ENCODE data around the gene CHAF1B. TPM values are rescaled to one million over a fixed set of nuclear protein-coding genes. Genes with fewer than 3 reads are reported as not detected.

CHAF1B gene
- total and polyA plus RNA-seq, 2 of the 8 experiments (the other 6 are each of a cell fraction or from before 2014, with no cell fraction given), result 11.8 to 23.1 TPM

GRCh38 chr21:36355868-36356267, 29.3 kb upstream of the CHAF1B start:
- Histone ChIP-seq H3K4me1 (replicated peaks in 1 of 4; ENCODE audit: control insufficient read depth in 3 of 4, insufficient read depth in 4 of 4, low read length in 3 of 4) (no peaks in the 10 kb centered on the region), H3K36me3 (ENCODE audit: control insufficient read depth in 2 of 4, insufficient read depth in 4 of 4, low read length in 3 of 4) (peaks cover 11 to 57% (median 26%) of the 10 kb centered on the region in 4 experiments; a peak in 7 of 8 replicates), H3K56ac (replicated peaks; ENCODE audit: insufficient read length, low read depth, low read length) (no peak overlapping the region), H4K5ac (ENCODE audit: insufficient read length, low read depth, low read length) (no peak overlapping the region), H3K4me2 (ENCODE audit: insufficient read depth in 1 of 2, low read depth in 2 of 2, low read length in 2 of 2) (no peak overlapping the region), H2BK5ac (ENCODE audit: low read depth, low read length) (no peak overlapping the region), H4K8ac (ENCODE audit: extremely low read depth, insufficient read depth, low read length) (no peak overlapping the region), H3K23me2 (ENCODE audit: low read depth, low read length) (no peaks in the 10 kb centered on the region), H3K9me3 (ENCODE audit: insufficient read depth in 2 of 2, low read depth in 1 of 2, low read length in 1 of 2) (no peaks in the 10 kb centered on the region), H3K79me2 (ENCODE audit: control insufficient read depth in 1 of 2, insufficient read depth in 2 of 2, low read length in 2 of 2) (no peaks in the 10 kb centered on the region), H2BK15ac (ENCODE audit: low read length) (no peak overlapping the region), H3K18ac (ENCODE audit: extremely low read depth, low read length) (no peak overlapping the region), H2BK20ac (ENCODE audit: low read length) (no peak overlapping the region), H2BK120ac (replicated peaks; ENCODE audit: low read depth, low read length) (no peak overlapping the region), H3K79me1 (ENCODE audit: low read depth, low read length) (no peaks in the 10 kb centered on the region), H3K14ac (ENCODE audit: insufficient read length) (no peak overlapping the region), H2AK5ac (ENCODE audit: low read depth, low read length) (no peak overlapping the region), H3K23ac (ENCODE audit: insufficient read length) (no peak overlapping the region), H3K27me3 (replicated peaks in 1 of 4; ENCODE audit: control insufficient read depth in 3 of 4, extremely low read depth in 1 of 4, insufficient read depth in 3 of 4, low read length in 3 of 4) (no peaks in the 10 kb centered on the region), H2AFZ (ENCODE audit: low read length) (no peak overlapping the region), H3K9ac (replicated peaks in 1 of 4; ENCODE audit: extremely low read depth in 1 of 4, low read depth in 3 of 4, low read length in 3 of 4) (no peak overlapping the region), H3K27ac (ENCODE audit: low read depth, low read length) (no peak overlapping the region), H4K20me1 (replicated peaks in 1 of 2; ENCODE audit: control insufficient read depth in 1 of 2, insufficient read depth in 2 of 2, low read length in 2 of 2) (no peaks in the 10 kb centered on the region), H2BK12ac (ENCODE audit: low read depth, low read length) (no peak overlapping the region), H3K4me3 (ENCODE audit: extremely low read depth in 1 of 4, insufficient read depth in 2 of 4, low read depth in 3 of 4, low read length in 4 of 4) (no peak overlapping the region), H3K4ac (replicated peaks; ENCODE audit: insufficient read length, low read depth, low read length) (no peak overlapping the region), H4K91ac (replicated peaks; ENCODE audit: insufficient read length, low read length) (no peak overlapping the region)
- no peak for FAIRE-seq
- ChIA-PET POLR2A (ENCODE audit: partially characterized antibody) (no interaction called here), CTCF (ENCODE audit: partially characterized antibody) (interaction anchor here (1.1 to 1.2 kb wide), 2 partner anchors 10 to 33 kb away, joined by 3 read pairs; no protein-coding TSS in a partner anchor)
- DNase-seq (ENCODE audit: low read depth in 1 of 2, low spot score in 2 of 2), result no peak
- TF ChIP-seq POLR2A (IDR thresholded peaks at IDR 0.05; ENCODE audit: control extremely low read depth in 1 of 2, low read depth in 2 of 2, low read length in 2 of 2) (no peak), SIRT6 (IDR thresholded peaks at IDR 0.05; ENCODE audit: low read length) (no peak), PHF8 (conservative IDR thresholded peaks at IDR 0.05; ENCODE audit: low read depth, low read length) (no peak)
- WGBS, 2 experiments (ENCODE audit: extremely low coverage in 1 of 2, insufficient coverage in 1 of 2, insufficient read length in 1 of 2, insufficient replicate concordance in 2 of 2, low coverage in 1 of 2, low lambda C conversion rate in 2 of 2, missing lambda C conversion rate in 1 of 2), result 82% methylated on average over 2 of the region's 2 CpGs; no CpG with 5 or more reads in 1 of the 2 experiments

Measured in H1 (cell line).